NOMO-1 treated with DMSO at 0.1 percent for 48 hours (cell line): ENCODE results near the gene PRSS53.
A peak's percentile ranks its signal among the peaks of the same experiment; 100 is the strongest.
"Not testable (repeated sequence)": the region's sequence is repeated elsewhere in the genome, so short reads cannot be mapped to it uniquely, and the experiment has no call there.

ENCODE experiments used
- DNase-seq: peaks from one replicate; lab custom pipeline; 2025; ENCODE audit not compliant: unreplicated experiment; lab: John Stamatoyannopoulos, UW

Gene PRSS53

GRCh38 chr16:31118223-31119155, 29.7 kb upstream of the PRSS53 start:
- peak; percentile 11 for DNase-seq

DNA sequence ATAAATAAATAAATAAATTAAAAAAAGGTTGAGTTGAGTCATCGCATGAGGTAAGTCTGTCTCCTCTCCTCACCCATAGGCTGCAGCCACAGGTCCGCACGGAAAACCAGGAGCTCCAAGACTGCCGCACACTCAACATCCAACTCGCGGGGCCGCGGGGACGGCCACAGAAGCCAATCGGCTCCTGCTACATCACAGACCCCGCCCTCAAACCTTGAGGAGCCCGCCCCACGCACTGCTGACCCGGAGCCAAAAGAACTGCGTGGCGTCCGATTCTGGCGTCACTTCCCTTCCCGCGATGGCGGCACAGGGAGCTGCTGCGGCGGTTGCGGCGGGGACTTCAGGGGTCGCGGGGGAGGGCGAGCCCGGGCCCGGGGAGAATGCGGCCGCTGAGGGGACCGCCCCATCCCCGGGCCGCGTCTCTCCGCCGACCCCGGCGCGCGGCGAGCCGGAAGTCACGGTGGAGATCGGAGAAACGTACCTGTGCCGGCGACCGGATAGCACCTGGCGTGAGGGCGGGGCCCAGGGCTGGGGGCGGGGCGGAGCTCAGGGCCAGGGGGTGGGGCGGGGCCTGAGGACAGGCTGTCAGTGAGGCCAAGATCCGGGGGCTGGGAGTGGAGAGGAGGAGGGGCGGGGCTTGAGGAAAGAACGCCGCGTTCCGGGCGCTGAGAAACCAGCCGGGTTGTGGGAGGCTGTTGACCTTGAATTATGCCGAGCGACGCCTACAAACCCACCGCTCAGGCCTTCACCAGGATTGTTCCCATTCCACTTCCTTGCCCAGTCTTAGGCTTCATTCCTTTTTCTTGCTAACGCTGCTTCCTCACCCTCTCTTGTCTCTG, 28.9 kb upstream of the PRSS53 start, which contains the start of gene KAT8:
Gene KAT8 (plus strand): TSS at position 281 of the 839 bp plus-strand sequence. CDS start 18 bp downstream, at position 299.
- DNase-seq, result peak; percentile 98

- no peak for DNase-seq
Observed at GRCh38 chr16:31114468-31114867, 25.7 kb upstream of the PRSS53 start.

- peak; percentile 54 for DNase-seq
Observed at GRCh38 chr16:31113121-31114120, 24.7 kb upstream of the PRSS53 start.

DNA sequence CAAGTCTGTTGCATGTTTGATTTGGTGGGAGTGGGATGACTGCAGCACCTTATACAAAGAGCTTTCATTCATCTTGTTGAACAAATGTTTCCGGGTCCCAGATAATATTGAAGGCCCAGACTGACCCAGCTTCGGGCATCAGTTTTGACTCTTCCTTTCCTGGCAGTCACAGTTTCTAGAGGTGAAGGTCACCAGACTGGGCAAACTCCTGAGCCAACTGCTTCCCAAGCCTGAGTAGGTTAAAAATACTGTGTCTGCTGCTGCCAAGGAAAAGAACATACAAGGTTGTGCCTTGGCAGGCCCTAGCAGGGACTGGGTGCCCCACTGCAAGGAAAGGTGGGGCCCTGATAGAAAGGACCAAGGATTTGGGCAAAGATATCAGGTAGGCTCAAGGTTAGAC, 24.0 kb upstream of the PRSS53 start:
- DNase-seq, result no peak

DNA sequence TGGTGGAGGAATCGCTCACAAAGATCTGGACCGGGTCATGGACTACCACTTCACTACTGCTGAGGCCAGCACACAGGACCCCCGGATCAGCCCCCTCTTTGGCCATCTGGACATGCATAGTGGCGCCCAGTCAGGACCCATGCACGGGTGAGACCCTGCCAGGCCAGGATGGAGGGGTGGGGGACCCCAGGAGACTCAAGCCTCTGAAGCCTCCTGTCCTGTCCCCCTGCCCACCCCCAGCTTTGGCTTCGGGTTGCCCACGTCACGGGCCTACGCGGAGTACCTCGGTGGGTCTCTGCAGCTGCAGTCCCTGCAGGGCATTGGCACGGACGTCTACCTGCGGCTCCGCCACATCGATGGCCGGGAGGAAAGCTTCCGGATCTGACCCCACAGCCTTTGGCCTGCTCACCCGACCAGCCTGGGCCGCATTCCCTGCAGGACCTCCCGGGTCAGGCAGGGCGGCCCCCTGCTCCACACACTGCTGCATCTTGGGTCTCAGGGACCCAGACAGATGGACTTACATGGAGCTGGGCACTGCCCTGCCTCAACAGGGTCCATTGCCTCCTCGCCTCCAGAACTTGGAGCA, 23.2 kb upstream of the PRSS53 start:
- DNase-seq, result no peak

DNA sequence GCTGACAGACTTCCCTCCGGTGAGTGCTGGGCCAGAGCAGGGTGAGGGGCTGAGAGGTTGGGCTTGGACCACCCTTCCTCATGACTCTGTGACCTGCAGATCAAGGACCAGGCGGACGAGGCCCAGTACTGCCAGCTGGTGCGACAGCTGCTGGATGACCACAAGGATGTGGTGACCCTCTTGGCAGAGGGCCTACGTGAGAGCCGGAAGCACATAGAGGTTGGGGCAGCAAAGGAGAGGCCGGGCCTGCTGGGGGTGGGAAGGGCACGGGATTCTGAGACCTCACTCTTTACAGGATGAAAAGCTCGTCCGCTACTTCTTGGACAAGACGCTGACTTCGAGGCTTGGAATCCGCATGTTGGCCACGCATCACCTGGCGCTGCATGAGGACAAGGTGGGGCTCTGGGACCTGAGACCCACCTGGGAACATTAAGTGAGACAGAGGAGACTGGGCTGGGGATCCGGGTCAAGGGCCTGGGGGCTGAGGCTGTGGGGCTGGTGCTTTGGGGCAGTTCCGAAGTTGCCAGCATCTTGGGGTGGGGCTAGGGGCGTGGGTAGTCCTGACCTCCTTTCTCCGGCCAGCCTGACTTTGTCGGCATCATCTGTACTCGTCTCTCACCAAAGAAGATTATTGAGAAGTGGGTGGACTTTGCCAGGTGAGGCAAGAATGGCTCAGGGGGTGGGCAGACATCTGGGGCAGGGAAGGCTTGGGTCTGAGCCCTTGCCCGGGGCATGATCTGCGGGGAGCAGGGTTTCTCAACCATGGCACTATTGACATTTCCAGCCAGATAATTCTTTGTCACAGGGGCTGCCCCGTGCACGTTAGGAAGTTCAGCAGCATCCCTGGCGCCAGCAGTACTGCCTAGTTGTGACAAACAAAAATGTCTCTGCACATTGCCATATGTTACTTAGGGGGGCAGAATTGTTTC, 21.6 kb upstream of the PRSS53 start:
- no peak for DNase-seq

DNA sequence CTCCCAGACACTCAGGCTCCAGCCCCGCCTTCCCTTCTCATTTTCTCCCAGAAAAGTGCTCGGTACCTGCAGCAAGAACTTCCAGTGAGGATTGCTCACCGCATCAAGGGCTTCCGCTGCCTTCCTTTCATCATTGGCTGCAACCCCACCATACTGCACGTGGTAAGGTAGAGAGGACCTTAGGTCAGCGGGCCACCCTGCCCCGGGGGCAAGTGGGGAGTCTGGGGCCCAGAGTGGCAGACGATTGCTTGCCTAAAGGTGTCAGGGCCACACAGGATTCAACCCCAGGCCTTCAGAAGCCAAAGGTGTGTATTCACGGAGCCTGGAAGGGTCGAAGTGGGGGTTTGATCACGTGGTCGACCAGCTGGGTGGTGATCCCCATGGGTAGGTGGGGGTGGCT, 20.9 kb upstream of the PRSS53 start:
- no peak for DNase-seq

DNA sequence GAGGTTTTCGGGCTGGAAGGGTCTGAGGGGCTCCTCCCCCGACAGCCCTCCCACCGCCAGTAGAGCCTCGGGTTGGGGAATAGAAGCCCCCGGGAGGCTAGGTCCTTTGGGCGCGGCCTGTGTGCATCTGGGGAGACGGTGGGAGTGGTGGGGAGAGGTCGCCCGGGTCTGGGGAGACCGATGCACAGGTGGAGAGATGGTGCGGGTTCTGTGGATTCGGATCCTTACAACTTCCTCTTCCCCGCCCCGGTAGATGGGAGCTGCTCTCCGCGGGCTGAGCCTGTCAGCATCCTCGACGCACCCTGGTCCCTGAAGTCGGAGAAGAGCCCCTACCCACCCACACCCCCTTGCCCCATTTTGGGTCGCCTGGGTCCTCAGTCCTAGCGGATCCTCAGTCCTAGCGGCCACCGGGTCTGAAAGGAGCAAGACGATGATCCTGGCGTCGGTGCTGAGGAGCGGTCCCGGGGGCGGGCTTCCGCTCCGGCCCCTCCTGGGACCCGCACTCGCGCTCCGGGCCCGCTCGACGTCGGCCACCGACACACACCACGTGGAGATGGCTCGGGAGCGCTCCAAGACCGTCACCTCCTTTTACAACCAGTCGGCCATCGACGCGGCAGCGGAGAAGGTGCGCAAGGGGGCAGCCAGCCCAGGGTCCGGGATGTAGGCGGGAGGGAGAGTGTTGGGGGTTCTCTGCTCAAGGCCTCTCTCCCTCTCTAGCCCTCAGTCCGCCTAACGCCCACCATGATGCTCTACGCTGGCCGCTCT, 20.2 kb upstream of the PRSS53 start:
- DNase-seq, result no peak

- DNase-seq, result peak; percentile 49
Observed at GRCh38 chr16:31108035-31108793, 19.5 kb upstream of the PRSS53 start, which contains the start of gene BCKDK. Gene BCKDK (plus strand): TSS chr16:31108386. CDS start chr16:31109224, 838 bp downstream.

DNA sequence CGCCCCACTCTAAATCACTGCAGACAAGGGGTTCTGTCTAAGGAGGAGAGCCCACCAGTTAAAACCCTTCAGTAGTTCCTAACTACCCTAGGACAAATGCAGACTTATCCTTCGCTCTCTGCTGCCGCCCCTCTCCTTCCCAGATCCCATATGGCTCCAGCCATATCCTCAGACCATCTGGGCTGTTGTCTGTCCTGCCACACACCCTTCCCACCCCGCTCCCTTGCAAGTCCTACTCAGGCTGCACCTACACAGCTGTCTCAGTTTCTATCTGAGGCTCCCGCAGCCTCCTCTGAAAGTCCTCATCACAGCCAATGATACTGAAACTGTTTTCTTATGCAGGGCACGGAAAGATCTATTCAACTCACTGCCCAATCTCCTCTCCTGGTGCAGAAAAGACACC, 18.7 kb upstream of the PRSS53 start:
- no peak for DNase-seq

GRCh38 chr16:31106509-31107464, 18.0 kb upstream of the PRSS53 start:
- DNase-seq, result no peak

DNA sequence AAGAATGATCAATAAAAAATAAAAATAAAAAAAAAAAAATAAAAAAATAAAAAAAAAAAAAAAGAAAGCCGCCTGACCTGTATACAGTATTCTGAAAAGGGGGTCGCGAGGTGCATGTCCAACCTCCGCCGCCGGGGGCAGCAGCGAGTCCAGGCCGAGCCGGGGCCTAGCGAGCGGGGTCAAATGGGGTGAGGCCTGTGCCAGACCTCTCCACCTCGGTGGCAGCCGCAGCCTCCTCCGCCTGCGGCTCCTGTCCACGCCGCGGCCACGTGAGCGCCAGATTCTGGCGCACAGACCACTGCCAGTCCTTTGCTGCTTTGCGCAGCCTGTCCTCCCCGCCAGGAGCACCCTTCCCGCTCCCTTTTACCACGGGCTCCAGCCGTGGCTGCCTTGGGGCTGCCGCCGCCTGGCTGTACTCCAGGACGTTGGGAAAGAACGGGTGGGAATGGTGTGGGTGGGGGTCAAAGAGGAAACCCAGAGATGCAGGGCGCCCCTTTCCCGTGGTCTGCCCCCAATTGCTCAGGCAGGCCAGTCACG, 17.0 kb upstream of the PRSS53 start:
- peak; percentile 79 for DNase-seq

- DNase-seq, result not testable (repeated sequence)
Observed at GRCh38 chr16:31100876-31101641, 12.3 kb upstream of the PRSS53 start.

- no peak for DNase-seq
Observed at GRCh38 chr16:31099860-31100638, 11.3 kb upstream of the PRSS53 start.
